Measurements from ENCODE around the gene SAP30BP.

SAP30BP gene

DNA sequence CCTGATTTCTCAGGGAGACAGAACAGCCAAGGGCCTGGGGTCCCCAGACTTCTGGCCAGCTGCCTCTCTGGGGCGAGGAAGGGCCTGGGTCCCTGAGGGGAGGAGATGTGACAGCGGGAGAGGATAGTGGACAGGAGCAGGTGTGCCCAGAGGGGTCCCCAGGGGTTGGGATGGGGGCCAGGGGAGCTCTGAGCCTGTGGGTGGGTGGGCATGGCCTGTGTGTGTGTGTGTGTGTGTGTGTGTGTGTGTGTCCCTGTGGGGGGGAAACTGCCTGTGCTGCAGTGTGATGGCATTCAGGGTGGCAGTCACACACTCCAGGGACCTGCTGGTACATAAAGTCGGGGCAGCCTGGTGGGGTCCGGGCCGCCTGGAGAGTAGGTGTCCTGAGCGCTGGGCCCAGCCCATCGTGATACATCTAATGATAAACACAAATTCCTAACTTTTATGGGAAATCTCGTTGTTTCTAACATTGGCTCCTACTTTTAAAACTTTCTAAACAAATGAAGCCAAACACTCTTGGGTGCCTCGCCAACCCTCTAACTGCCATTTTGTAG is 55.5 kb downstream of the SAP30BP start:
- no peak for DNase-seq

DNA sequence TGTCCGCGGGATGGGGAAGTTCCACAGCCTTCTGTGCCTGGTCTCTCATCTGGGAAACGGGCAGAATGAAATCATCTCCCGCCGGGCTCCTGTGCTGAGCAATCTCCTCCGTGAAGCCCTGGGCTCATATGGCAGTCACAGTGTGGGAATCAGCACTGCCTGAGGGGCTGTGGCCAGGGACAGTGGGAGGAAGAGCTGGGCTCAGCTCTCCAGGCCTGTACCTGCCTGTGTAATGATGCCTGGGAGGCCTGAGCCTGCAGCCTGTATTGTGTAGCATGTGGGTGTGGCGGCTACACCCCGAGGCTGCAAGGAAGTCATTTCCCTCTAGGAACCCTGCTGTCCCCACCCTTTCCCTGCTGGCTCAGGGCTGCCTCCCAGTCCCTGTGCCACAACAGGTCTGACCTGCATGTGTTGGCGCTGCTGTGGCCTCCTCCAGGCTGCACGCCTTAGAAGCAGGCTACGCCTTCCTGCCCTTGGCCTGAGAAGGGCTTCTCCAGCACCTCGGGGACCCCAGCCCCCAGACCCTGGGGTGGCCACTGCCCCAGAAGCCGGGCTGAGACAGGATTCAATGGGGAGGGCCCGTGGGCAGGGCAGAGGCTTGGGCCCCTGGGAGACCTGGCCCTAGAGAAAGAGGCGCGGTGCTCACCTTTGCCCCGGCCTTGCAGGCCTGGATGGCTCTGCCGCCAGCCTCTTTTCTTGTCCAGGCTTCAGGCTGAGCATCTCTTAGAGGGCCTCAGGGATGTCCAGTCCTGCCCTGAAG is 56.2 kb downstream of the SAP30BP start:
- DNase-seq, result no peak

DNA sequence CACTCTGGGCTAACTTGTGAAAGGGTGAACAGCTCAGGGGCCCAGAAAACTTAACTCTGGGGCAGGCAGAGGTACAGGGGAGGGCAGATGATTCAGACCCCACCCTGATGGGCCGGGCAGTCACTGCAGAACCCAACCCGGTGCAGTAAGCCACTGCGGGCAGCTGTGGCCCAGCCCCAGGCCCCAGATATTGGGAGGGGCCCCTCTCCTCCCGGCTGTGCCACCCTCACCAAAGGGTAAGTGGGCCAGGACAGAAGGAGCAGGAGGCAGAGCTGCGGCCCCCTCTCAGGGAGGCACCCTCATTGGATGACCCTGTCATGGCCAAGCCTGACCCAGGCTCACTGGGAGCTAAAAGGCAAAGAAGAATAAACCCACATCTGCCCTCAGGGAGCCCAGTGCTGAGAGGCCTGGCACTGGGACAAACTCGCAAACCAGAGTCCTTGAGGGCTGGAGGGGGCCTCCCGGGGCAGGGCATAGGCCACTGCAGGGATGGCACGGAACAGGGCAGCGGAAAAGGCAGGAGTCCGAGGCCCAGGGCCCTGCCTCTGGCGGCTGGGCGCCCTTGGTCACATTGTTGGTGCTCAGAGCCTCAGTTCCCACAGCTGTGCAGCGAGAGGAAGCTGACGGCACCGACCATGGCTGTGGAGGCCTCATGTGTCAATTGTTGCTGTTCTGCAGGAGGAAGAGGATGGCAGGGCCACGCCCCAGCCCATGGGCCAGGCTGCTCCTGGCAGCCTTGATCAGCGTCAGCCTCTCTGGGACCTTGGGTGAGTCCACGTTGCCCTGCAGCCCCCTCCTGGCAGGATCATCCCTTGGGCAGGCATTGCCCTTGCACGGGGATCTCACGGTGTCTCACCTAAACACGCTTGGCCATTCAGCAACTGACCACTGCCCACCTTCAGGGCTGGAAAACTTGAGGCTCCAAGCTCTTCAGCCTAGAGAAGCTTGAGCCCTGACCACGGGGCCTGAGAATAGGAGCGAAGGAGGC is 57.2 kb downstream of the SAP30BP start:
- DNase-seq, result no peak

DNA sequence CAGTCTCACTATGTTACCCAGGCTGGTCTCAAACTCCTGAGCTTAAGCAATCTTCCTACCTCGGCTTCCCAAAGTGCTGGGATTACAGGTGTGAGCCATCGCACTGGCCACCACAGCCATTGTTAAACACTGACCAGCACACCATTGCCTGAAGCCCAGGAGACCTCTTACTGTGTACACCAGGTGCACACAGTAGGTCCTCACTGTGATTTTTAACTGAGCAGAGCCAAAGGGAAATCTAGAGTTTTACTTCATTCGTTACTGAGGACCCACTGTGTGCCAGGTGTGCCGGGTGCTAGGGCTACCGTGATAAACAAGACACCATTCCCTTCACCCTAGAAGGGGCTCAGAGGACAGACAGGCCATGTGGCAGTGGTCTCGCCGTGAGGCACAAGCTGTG is 58.4 kb downstream of the SAP30BP start:
- no peak for DNase-seq

DNA sequence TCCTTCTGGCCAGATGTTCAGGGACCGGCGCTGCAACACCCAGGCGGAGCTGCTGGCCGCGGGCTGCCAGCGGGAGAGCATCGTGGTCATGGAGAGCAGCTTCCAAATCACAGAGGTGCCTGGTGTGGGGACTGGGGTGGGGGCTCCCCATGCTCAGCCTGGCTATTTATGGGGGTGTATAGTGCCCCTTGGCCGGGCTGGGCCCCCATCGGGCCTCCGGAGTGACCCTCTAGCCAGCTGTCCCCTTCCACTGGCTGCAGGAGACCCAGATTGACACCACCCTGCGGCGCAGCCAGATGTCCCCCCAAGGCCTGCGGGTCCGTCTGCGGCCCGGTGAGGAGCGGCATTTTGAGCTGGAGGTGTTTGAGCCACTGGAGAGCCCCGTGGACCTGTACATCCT is 60.3 kb downstream of the SAP30BP start:
- no peak for DNase-seq

DNA sequence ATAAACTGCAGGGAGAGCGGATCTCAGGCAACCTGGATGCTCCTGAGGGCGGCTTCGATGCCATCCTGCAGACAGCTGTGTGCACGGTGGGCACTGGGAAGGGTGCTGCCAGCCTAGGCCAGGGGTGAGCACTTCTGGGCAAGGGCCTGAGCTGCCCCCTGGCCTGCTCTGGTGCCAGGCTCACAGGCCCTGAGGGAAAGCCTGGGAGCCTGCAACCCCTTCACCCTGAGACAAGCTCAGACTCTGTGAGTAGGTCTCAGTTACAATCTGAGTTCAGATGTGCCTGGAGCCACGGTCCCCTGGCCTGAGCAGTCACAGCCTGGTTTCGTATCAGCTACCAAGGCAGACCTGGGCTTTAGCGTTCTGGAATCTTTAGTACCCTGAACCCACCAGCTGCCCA is 62.2 kb downstream of the SAP30BP start:
- no peak for DNase-seq

DNA sequence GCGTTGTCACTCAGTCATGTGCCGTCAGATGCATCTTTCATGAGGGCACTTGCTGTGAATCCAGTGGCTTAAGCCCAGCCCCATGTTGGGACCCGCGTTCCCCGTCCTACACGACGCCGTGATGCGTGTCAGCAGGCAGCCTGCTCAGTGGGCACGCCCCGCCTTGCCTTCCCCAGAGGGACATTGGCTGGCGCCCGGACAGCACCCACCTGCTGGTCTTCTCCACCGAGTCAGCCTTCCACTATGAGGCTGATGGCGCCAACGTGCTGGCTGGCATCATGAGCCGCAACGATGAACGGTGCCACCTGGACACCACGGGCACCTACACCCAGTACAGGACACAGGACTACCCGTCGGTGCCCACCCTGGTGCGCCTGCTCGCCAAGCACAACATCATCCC is 62.9 kb downstream of the SAP30BP start:
- DNase-seq, result no peak

DNA sequence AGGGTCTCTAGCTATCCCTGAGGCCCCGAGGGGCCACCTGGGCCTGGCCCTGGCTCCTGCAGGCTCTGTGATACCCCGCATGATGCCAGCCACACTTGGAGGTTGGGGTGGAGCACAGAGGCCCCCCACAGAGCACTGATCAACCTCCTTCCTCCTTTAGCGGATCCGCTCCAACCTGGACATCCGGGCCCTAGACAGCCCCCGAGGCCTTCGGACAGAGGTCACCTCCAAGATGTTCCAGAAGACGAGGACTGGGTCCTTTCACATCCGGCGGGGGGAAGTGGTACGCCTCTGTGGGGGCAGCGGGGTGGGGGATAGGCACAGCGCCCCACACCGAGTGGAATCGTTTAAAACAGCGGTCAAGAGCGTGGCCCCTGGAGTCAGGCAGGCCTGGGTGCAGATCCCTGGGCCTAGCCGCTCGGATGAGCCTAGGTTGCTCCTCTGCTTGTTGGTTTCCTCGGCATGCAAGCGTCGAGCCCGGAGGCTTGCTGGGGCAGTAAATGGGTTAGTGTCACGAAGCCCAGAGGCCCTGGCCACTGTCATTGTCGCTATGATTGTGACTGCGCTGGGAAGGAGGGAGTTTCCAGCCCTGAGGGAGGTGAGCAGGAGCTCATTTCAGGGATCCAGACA is 64.1 kb downstream of the SAP30BP start:
- no peak for DNase-seq

DNA sequence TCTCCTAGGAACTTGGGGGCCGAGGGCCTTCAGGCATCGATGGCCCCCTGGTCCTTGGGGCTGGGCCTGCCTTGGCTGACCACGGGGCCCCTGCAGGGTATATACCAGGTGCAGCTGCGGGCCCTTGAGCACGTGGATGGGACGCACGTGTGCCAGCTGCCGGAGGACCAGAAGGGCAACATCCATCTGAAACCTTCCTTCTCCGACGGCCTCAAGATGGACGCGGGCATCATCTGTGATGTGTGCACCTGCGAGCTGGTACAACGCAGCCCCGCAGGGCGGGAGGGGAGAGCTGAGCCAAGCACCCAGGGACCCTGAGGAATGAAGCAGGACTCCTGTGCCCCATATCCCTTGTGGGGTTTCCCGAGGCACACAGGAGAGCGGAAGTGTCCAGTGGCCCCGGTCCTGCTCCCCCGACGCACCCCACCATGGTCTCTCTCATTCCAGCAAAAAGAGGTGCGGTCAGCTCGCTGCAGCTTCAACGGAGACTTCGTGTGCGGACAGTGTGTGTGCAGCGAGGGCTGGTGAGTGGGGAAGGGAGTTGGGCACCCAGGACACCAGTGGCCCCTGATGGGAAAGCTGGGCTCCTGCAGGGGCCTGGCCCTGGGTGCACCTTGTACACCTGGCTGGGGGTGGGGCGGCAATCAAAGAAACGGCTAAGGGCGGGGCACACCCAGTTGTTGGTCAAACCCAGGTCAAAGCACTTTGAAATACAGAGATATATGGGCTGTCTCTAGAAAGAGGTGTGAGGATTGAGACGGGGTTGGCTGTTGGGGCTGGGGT is 64.8 kb downstream of the SAP30BP start:
- no peak for DNase-seq

DNA sequence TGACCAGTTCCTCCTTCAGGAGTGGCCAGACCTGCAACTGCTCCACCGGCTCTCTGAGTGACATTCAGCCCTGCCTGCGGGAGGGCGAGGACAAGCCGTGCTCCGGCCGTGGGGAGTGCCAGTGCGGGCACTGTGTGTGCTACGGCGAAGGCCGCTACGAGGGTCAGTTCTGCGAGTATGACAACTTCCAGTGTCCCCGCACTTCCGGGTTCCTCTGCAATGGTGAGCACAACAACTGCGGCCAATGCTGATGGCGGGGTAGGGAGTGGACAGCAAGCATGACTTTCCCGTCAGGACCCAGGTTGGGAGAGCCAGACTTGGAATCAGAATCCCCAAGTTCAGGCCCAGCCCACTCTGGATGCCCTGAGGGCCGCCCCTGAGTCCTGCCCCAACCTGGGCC is 66.3 kb downstream of the SAP30BP start:
- DNase-seq, result no peak

DNA sequence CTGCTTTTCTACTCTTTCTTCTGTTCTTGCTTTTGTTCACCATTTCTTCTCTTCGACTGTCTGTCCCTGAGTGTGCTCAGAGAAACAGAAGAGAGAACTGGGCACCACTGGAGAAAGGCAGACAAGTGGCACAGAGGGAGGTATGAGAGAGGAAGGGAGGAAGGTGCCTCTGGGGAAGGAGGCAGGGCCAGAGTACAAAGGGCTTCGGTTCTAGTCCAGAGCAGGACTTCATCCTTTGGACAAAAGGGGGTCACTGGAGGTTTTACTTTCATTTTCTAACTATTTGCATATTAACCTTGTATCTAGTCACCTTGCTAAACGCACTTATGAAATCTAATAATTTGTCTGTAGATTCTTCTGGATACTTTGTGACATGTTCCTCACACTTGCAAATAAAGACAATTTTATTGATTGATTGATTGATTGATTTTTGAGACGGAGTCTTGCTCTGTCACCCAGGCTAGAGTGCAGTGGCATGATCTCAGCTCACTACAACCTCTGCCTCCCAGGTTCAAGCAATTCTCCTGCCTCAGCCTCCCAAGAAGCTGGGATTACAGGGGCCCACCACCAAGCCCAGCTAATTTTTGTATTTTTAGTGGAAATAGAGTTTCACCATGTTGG is 67.6 kb downstream of the SAP30BP start:
- DNase-seq, result no peak

DNA sequence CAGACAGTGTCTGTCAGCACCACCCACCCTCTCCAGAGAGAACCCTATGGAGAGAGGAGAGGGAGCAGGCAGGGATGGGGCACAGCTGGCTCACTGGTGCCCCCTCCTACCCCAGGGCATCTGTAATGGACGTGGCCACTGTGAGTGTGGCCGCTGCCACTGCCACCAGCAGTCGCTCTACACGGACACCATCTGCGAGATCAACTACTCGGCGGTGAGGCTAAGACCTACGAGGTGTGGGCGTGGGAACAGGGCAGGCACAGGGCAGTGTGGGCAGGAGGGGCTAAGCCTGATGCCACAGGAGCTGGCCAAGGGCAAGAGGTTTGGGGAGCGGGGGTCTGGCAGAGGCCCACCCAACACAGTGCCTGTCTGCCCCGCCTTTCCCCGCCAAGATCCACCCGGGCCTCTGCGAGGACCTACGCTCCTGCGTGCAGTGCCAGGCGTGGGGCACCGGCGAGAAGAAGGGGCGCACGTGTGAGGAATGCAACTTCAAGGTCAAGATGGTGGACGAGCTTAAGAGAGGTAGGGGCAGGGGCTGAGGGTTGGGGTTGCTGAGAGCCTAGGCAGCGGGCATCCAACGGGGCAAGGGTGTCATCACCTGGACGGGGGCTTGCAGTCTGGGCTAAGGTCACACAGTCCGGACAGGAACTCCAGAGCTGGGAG is 69.2 kb downstream of the SAP30BP start:
- no peak for DNase-seq

DNA sequence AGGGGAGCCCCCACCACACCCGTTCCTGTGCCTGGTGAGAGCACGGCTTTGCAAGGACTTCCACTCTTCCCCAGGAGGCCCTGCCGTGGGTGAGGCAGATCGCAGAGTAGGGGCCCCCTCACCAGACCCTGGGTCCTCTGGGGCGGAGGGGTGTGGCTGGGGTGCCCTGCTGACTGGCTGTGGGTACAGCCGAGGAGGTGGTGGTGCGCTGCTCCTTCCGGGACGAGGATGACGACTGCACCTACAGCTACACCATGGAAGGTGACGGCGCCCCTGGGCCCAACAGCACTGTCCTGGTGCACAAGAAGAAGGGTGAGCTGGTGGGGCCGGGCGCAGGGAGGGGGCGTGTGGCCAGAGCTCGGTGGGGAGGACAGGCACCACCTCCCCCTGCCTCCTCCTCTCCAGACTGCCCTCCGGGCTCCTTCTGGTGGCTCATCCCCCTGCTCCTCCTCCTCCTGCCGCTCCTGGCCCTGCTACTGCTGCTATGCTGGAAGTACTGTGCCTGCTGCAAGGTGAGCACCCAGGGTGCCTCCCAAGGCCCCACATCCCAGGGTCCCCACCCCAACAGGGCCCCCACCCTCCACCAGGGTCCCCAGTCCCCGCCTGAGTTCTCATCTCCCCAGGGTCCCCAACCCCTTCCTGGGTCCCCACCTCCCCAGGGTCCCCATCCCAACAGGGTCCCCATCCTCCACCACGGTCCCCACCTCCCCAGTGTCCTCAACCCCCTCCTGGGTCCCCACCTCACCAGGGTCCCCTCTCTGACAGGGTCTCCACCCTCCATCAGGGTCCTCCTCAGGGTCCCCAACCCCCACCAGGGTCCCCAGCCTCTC is 70.2 kb downstream of the SAP30BP start:
- DNase-seq, result no peak

DNA sequence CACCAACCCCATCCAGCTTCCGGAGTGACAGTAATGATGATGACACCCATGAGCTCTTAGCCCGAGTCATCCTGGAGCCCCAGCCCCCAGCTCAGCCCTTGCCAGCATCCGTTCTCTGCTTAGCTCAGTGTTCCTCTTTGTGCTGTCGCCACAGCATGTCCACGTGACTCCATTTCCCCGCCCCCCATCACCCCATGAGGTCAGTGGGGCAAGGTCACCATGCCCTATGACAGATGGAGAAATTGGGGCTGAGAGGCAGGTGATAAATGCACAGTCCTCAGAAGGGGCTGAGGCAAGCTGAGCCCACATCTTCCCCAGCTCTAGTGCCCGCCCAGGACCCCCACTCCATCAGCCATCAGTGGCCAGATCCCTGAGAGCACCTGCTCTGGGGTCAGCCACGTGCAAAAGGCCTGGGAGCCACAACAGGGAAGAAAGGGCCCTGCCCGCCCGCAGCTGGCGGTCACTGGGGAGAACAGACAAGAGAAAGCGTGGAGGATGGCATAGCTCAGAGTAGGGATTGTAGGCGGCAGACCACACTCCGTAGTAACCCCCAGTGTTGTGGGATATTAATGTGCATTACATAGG is 71.2 kb downstream of the SAP30BP start:
- peak; percentile 35 for DNase-seq

DNA sequence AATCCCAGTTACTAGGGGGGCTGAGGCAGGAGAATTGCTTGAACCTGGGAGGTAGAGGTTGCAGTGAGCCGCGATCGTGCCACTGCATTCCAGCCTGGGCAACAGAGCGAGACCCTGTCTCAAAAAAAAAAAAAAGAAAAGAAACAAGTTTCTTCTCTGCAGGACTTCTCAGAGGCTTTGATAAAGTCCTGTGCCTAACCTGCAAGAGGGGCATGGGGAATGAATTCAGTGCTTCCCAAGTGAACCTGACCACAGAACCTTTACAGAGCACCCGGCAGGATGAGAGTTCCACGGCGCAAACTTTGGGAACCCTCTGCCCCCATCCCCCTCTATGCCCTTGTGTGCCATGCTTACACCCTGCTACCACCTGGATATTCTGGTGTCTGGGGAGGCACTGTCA is 72.0 kb downstream of the SAP30BP start:
- DNase-seq, result no peak

DNA sequence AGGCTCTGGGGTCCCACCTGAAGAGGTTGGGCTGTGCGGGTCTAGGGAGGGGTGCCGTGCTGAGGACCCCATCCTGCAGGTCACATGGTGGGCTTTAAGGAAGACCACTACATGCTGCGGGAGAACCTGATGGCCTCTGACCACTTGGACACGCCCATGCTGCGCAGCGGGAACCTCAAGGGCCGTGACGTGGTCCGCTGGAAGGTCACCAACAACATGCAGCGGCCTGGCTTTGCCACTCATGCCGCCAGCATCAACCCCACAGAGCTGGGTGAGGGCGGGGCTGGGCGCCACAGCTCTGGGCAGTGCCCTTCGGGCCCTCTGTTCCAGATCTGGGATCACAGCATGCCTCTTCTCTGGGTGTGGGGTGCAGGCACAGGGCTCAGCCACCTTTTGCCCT is 72.7 kb downstream of the SAP30BP start:
- no peak for DNase-seq

DNA sequence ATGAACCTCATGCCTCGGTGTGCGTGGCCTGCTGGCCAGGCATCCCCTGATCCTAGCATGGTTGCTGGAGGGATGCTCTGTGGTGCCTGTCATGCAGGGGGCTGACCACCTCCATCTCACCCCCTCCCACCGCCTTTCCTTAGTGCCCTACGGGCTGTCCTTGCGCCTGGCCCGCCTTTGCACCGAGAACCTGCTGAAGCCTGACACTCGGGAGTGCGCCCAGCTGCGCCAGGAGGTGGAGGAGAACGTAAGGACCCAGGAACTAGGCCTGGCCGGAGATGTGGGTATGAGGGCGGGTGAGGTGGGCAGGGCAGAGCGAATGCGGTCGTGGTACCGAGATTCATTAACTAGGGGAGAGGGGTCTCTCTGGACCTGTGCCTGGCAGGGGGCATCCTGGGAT is 73.1 kb downstream of the SAP30BP start:
- no peak for DNase-seq

DNA sequence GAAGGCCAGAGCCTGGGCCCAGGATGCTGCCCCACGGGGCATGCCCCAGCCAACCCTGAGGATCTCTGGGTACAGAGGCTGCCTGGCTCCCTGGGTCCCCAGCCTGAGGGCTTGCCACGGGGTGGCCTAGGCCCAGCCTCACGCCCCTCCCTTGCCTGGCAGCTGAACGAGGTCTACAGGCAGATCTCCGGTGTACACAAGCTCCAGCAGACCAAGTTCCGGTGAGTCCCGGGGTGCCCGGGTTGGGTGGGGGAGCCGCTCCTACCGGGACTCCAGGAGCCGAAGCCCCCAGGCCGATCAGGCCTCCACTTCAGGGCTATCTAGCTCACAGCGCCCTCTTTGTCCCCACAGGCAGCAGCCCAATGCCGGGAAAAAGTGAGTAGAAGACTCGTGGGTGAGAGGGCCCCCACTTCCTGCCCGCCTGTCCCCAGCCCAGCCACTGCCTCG is 73.5 kb downstream of the SAP30BP start:
- no peak for DNase-seq

DNA sequence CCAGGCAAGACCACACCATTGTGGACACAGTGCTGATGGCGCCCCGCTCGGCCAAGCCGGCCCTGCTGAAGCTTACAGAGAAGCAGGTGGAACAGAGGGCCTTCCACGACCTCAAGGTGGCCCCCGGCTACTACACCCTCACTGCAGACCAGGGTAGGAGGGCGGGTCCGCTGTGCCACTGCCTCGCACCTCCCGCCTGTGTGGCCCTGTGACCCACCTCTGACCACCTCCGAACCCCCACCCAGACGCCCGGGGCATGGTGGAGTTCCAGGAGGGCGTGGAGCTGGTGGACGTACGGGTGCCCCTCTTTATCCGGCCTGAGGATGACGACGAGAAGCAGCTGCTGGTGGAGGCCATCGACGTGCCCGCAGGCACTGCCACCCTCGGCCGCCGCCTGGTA is 75.2 kb downstream of the SAP30BP start:
- DNase-seq, result no peak

DNA sequence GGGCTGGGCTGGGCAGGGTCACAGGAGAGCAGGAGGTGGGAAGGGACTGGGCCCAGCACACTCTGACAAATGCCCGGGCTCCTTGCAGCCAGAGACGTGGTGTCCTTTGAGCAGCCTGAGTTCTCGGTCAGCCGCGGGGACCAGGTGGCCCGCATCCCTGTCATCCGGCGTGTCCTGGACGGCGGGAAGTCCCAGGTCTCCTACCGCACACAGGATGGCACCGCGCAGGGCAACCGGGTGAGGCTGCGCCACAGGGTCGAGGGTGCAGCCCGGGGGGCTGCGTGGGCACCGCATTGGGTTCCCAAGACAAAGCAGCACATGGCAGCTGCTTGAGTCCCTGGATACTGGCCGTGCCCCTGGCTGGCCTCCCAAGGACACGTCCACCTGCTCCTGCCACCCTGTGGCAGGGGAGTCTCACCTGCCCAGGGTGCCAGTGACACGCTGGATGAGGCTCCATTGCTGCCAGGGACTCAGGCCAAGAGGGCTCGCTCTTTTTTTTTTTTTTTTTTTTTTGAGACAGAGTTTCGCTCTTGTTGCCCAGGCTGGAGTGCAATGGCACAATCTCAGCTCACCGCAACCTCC is 76.6 kb downstream of the SAP30BP start:
- DNase-seq, result no peak

Measured in stimulated activated CD4-positive, alpha-beta T cell treated with anti-CD3 and anti-CD28 coated beads, Interleukin-15, amount 100 ng/mL, for 24 hours (primary cell).